Measurements from ENCODE around the gene POLN. TPM values are rescaled to one million over a fixed set of nuclear protein-coding genes. Genes with fewer than 3 reads are reported as not detected.

The POLN gene
- total RNA-seq, 3 donors from 2014 or later, result 1.4 to 4.6 (median 1.4) TPM

- intact Hi-C loops (cut with DNase I, micrococcal nuclease), result no loop called here
Observed at GRCh38 chr4:2269618-2270163, 27.8 kb upstream of the POLN start.

DNA sequence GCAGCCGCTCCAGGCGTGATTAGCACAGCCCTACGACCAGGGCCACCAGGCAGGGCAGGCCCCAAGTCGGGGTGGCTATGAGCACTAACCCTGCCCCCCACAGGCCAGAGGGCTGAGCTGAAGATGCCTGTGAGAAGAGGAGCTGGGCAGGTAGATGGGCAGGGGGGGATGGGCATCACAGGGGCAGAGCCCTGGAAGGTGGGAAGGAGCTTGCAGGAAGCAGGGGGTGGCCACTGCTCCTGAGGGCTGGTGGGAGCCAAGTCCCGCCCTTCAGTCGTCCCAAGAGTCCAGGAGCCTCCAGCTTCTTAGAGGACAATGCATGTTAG lies 27.2 kb upstream of the POLN start:
- TF ChIP-seq CTCF (IDR thresholded peaks at IDR 0.05), result no peak
- intact Hi-C loops (cut with DNase I, micrococcal nuclease), result no loop called here
- peak in 2 of 3 donors; percentile 10 to 45 for DNase-seq

More at GRCh38 chr4:2269618-2270163, 27.8 kb upstream of the POLN start:
- DNase-seq (peak in 2 of 3 donors; percentile 22 to 31), ATAC-seq (no peak)
- no peak overlapping the region for H3K4me3 ChIP-seq
- H3K9me3 ChIP-seq, result no peaks in the 10 kb centered on the region
- H3K4me1 ChIP-seq (ENCODE audit: low read depth), result no peaks in the 10 kb centered on the region
- no peak for TF ChIP-seq CTCF (IDR thresholded peaks at IDR 0.05)
- no peaks in the 10 kb centered on the region for H3K36me3 ChIP-seq (ENCODE audit: low read depth)

DNA sequence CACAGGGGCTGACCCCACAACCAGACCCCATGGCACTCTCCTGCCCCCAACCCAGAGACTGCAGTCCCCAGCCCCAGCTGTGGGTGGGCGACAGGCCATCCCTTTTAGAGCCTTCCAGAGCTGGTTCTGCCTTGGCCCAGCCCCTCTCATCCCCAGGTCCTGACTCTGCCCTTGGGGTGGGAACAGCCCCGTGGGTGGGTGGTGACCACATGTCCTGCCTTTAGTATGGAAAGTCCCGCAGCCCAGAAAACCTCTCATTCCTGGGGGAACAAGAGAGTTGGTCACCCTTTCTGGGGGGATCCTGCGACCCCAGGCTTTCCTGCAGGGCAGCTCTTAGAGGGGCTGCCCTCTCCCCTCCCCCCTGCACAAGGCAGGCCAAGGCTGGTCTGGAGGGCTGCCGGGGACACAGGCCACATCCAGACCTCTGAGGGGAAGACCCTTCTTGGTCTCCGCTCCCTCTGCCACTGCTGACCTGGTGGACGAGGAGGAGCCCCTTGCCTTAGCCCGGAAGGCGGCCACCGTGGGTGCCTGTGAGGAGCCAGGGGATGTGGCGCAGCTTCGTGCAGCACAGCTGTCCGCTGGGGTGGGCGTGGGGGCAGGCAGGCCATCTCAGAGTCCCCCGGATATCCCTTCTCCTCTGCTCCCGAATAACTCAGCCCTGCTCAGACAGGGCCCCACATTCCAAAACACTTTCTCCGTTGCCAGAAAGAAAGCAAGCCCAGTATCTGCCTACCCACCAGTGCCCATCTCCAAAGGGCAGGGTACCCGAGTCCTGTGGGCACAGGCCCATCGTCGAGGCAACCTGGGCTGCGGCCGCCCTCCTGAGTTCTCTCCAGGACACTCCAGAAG lies 26.7 kb upstream of the POLN start:
- no peak for ATAC-seq
- intact Hi-C loops (cut with DNase I, micrococcal nuclease), result no loop called here

More for the DNA sequence above, 27.2 kb upstream of the POLN start:
- H3K36me3 ChIP-seq (ENCODE audit: low read depth), result no peaks in the 10 kb centered on the region
- no peaks in the 10 kb centered on the region for H3K9me3 ChIP-seq
- no peaks in the 10 kb centered on the region for H3K4me1 ChIP-seq (ENCODE audit: low read depth)
- H3K4me3 ChIP-seq, result no peak overlapping the region
- no peak for ATAC-seq

GRCh38 chr4:2267841-2268240 lies 25.9 kb upstream of the POLN start:
- H3K36me3 ChIP-seq (ENCODE audit: low read depth), result no peaks in the 10 kb centered on the region
- ATAC-seq (no peak), DNase-seq (no peak)
- TF ChIP-seq CTCF (IDR thresholded peaks at IDR 0.05), result no peak
- peaks cover 5% of the 10 kb centered on the region for H3K4me1 ChIP-seq (ENCODE audit: low read depth)
- H3K9me3 ChIP-seq, result no peaks in the 10 kb centered on the region
- intact Hi-C loops (cut with DNase I, micrococcal nuclease), result no loop called here
- H3K4me3 ChIP-seq, result no peak overlapping the region

More for the DNA sequence above, 26.7 kb upstream of the POLN start:
- Histone ChIP-seq H3K4me3 (no peak overlapping the region), H3K9me3 (no peaks in the 10 kb centered on the region), H3K4me1 (ENCODE audit: low read depth) (no peaks in the 10 kb centered on the region), H3K36me3 (ENCODE audit: low read depth) (no peaks in the 10 kb centered on the region)
- DNase-seq, result peak in 1 of 3 donors; percentile 31
- no peak for TF ChIP-seq CTCF (IDR thresholded peaks at IDR 0.05)

DNA sequence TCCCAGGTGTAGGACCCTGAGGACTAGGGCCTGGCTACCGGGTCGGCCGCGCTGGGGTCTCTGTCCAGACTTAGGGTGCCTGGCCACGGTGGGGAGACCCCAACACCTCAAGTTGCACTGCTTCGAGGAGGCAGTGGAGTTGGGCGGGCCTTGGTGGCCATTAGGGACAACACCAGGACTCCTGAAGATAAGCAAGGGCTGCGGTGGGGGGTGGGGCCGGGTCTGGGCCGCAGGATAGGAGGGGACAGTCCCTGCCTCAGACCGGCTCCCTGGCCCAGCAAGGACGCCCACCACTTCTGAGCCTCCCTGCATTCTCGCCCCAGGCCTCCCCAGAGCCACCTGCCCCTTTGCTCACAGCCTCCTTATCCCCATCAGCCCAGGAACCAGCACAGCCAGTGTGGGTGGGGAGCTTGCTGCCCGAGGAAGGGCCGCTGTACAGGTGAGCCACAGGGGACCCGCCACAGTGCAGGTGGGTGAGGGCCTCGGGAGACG lies 25.4 kb upstream of the POLN start:
- no peak overlapping the region for H3K4me3 ChIP-seq
- H3K9me3 ChIP-seq, result no peaks in the 10 kb centered on the region
- no peak for ATAC-seq
- no peak for TF ChIP-seq CTCF (IDR thresholded peaks at IDR 0.05)
- DNase-seq, result no peak
- intact Hi-C loops (cut with DNase I, micrococcal nuclease), result no loop called here
- peaks cover 5% of the 10 kb centered on the region for H3K4me1 ChIP-seq (ENCODE audit: low read depth)
- peaks cover under 1% of the 10 kb centered on the region for H3K36me3 ChIP-seq (ENCODE audit: low read depth)

Measured in mucosa of descending colon (tissue), 3 donors.